Heart left ventricle (tissue), 16 donors: ENCODE results near the gene FOXP1. TPM values are rescaled to one million over a fixed set of nuclear protein-coding genes. Genes with fewer than 3 reads are reported as not detected.

ENCODE experiments used
- ATAC-seq, 4 donors: fragments of 200-7000 bp; cut with Tn5 transposase; one replicate each; pipeline ENCODE4 v1.9.1; 2020 to 2022; ENCODE audit warnings: moderate library complexity in 4 of 4, mild to moderate bottlenecking in 3 of 4, moderate number of reproducible peaks in 1 of 4
- DNase-seq, 5 donors: peaks; one replicate each; pipeline ENCODE4 v3.0.0-alpha.2; 2020
- H3K27ac ChIP-seq, 12 donors: fragments of 200-600 bp; sonication (generic) in 4 of 12; one replicate each; pipeline versions ENCODE4 v1.5.0 to v1.8.0; 2016 to 2022; ENCODE audit warnings: mild to moderate bottlenecking in 2 of 12
- H3K27me3 ChIP-seq, 9 donors: fragments of 200-600 bp; sonication (generic) in 2 of 9; one replicate each; pipeline versions ENCODE4 v1.5.1 to v1.8.0; 2016 to 2022; ENCODE audit warnings: mild to moderate bottlenecking in 3 of 9
- H3K36me3 ChIP-seq, 9 donors: fragments of 200-600 bp; sonication (generic) in 2 of 9; one replicate each; pipeline versions ENCODE4 v1.5.0 to v1.8.0; 2018 to 2022; ENCODE audit warnings: mild to moderate bottlenecking in 2 of 9
- H3K4me1 ChIP-seq, 12 donors: fragments of 200-600 bp; sonication (generic) in 4 of 12; one replicate each; pipeline versions ENCODE4 v1.5.0 to v1.8.0; 2016 to 2022; ENCODE audit warnings: mild to moderate bottlenecking in 3 of 12
- H3K4me3 ChIP-seq, 12 donors: fragments of 200-600 bp; sonication (generic) in 4 of 12; one replicate each; pipeline versions ENCODE4 v1.5.0 to v1.8.0; 2017 to 2022; ENCODE audit warnings: mild to moderate bottlenecking in 9 of 12, moderate library complexity in 4 of 12
- H3K9me3 ChIP-seq, 12 donors: fragments of 200-600 bp; sonication (generic) in 4 of 12; one replicate each; pipeline versions ENCODE4 v1.5.0 to v1.8.0; 2016 to 2022; ENCODE audit warnings: mild to moderate bottlenecking in 1 of 12
- POLR2A ChIP-seq, 2 donors: fragments of 450-650 bp; IDR thresholded peaks; one replicate each; pipeline ENCODE4 v1.6.1; 2017; ENCODE audit warnings: antibody characterized with exemption in 2 of 2, mild to moderate bottlenecking in 2 of 2, moderate library complexity in 2 of 2
- WGBS, 4 donors: extraction: QIAGEN DNeasy Blood & Tissue Kit in 2 of 4; methylation state at CpG; one replicate each; pipeline versions ENCODE4 v1.1.5 to v1.1.7; 2013 to 2018; 5-methylcytosine and 5-hydroxymethylcytosine counted together
- intact Hi-C, 10 donors: fragments of 100-400 bp; cut with DNase I; formaldehyde crosslinking; loops; one replicate each; pipeline versions ENCODE4 v1.11.1 to v1.14.2; 2022
- polyA plus RNA-seq, 2 donors: library from polyadenylated mRNA; stranded (reverse); fragments of 200-250 nt; gene quantifications; one replicate each; pipeline ENCODE4 v1.2.3, GENCODE V29; 2013
- total RNA-seq, 9 donors: library from RNA; depleted of rRNA in 2 of 9; stranded (reverse); fragments of >200 nt in 2 of 9; fragmentation: NEBNext Ultra II Directional in 3 of 9; extraction: Animal tissue kit (Norgen Biotek cat#: 25700) in 3 of 9; gene quantifications; one replicate each; pipeline versions ENCODE4 v1.1.0 to v1.2.4, GENCODE V29; 2016 to 2023
- TF ChIP-seq, protein P1 (sequence below), 12 donors: fragments of 200-600 bp; sonication (generic) in 4 of 12; IDR thresholded peaks; one replicate each; pipeline versions ENCODE4 v1.5.0 to v1.8.0; 2018 to 2022; ENCODE audit warnings: antibody characterized with exemption in 12 of 12, mild to moderate bottlenecking in 5 of 12
- donor health status: ischemic (EF 13 %, LVEDD 7.1; RV severe dilation, severe dysfunction).
- donor health status: healthy with polysubstance abuse.
- donor health status: DM: no; HTN: yes; CAD: no.
- donor health status: DM: no; HTN: no; CAD: no.
- donor health status: ischemic (EF 25% LVEDD 6.9; RV normal size, moderate dysfunction).
- donor health status: ischemic (EF 25% LVEDD 5.7; RV mildly dilated, moderate dysfunction).
- donor health status: healthy.
- donor health status: DM: yes; HTN: yes; CAD: no.
- donor health status: ischemic (EF 35%, LVEDD 5.7; RV mildly dilated, moderate dysfunction).
- donor health status: nonischemic (EF 11% LVEDD 7.7; RV severe dilation, severe dysfunction).
- donor health status: DM: yes; HTN: yes; CAD: no.
- donor health status: PGD.
- donor health status: ischemic (EF 29% LVEDD 5.4; RV normal size, mild dysfunction).
- donor health status: nonischemic (EF 23%, LVEDD 6.1; RV moderate dilation, normal function).

The FOXP1 gene
- total and polyA plus RNA-seq, 11 donors: 14.9 to 67.8 (median 41.1) TPM

DNA sequence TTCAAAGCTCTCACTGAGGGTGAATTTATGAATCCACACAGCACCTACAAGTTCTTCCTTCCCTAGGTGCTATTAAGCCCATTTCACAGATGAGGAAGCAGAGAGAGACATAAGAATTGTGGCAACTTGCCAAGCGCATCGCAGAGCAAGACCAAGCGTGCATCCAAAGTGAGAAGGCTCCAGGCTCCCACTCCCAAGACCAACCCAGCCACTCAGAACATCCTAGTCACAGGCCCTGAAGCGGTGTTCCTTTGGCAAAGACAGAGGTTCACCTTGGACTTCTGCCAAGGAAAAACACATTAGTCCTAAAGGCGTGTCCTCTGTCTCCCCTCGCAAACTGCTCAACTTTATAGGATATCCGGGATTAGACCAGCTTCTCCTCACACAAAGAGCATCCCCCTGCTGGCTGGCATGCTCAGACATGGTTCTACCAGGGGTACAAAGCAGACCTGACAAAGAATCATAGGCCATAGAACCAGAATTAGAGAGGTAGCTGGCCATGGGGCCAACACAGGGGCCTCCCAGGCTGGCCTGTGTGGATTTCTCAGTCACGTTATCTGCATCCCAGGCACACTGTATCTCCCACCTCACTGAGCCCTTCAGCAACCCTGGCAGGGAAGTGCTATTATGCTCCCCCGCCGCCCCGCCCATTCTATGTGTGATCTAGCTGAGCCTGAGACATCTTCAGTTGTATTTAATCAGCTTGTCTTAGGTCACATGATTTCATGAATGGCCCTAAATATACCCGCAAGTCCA, 160.2 kb downstream of the FOXP1 start:
- H3K36me3 ChIP-seq: no peaks in the 10 kb centered on the region
- peak overlapping the region in 3 of 12 donors; percentile 1 to 34 (median 11) for H3K27ac ChIP-seq
- no peak overlapping the region for H3K4me3 ChIP-seq
- TF ChIP-seq POLR2A (IDR thresholded peaks at IDR 0.05): no peak
- TF ChIP-seq, protein P1, sequence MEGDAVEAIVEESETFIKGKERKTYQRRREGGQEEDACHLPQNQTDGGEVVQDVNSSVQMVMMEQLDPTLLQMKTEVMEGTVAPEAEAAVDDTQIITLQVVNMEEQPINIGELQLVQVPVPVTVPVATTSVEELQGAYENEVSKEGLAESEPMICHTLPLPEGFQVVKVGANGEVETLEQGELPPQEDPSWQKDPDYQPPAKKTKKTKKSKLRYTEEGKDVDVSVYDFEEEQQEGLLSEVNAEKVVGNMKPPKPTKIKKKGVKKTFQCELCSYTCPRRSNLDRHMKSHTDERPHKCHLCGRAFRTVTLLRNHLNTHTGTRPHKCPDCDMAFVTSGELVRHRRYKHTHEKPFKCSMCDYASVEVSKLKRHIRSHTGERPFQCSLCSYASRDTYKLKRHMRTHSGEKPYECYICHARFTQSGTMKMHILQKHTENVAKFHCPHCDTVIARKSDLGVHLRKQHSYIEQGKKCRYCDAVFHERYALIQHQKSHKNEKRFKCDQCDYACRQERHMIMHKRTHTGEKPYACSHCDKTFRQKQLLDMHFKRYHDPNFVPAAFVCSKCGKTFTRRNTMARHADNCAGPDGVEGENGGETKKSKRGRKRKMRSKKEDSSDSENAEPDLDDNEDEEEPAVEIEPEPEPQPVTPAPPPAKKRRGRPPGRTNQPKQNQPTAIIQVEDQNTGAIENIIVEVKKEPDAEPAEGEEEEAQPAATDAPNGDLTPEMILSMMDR (IDR thresholded peaks at IDR 0.05): peak in 6 of 12 donors; percentile 19 to 41 (median 27)
- DNase-seq (peak; percentile 32 to 61 (median 42)), ATAC-seq (peak; percentile 77 to 82 (median 80))
- WGBS, 4 donors: 28 to 43% (median 38%) methylated on average over 12 of the region's 12 CpGs
- no peaks in the 10 kb centered on the region for H3K27me3 ChIP-seq
- intact Hi-C loops: loop anchor here in 5 of 10 donors (10.0 kb wide), 2 partner anchors 141 to 161 kb away; partner anchors contain the start of gene FOXP1 (in 4 of the 5)
- peaks cover 0 to 22% (median 16%) of the 10 kb centered on the region in 12 donors for H3K4me1 ChIP-seq
- no peaks in the 10 kb centered on the region for H3K9me3 ChIP-seq

DNA sequence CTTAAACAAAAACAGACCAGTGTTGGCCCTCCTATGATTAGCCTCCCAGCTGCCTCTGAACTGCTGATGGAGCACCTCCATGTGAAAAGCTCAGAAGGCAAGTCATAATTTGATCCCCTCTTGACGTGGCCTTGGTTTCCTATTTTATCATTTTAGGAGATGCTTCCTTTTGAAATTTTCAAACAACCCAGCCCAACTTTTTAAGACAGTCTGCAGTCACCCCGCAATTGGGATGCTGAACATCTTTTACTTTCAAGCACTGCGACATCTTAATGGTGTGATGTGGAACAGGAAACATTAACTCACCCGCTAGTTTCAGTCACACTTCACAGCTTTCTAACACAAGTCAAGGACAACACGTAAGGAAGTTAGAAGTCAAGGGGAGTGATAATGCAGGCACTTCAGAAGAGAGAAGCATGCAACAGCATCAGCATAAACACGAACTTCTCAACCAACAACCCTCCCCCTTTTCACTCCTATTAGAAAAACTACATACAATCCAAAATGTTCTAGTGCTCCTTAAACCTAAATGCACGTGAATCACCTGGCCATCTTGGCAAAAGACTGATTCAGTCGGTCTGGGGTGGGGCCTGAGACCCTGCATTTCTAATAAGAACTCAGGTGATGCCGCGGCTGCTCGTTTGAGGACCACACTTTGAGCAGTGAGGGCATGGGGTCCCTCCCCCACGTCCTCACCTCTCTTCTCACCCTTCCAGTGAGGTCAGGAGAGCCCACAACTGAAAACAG, 161.5 kb downstream of the FOXP1 start:
- Histone ChIP-seq H3K4me1 (peaks cover 0 to 19% (median 10%) of the 10 kb centered on the region in 12 donors), H3K4me3 (no peak overlapping the region), H3K27me3 (no peaks in the 10 kb centered on the region), H3K27ac (peak overlapping the region in 1 of 12 donors; percentile 34), H3K9me3 (no peaks in the 10 kb centered on the region), H3K36me3 (no peaks in the 10 kb centered on the region)
- ATAC-seq: no peak
- intact Hi-C loops: loop anchor here in 5 of 10 donors (10.0 kb wide), 2 partner anchors 143 to 163 kb away; partner anchors contain the start of gene FOXP1 (in 4 of the 5)
- DNase-seq: no peak
- 86 to 91% (median 89%) methylated on average over 12 of the region's 12 CpGs for WGBS, 4 donors
- TF ChIP-seq, protein P1 (IDR thresholded peaks at IDR 0.05): no peak
- TF ChIP-seq POLR2A (IDR thresholded peaks at IDR 0.05): no peak

DNA sequence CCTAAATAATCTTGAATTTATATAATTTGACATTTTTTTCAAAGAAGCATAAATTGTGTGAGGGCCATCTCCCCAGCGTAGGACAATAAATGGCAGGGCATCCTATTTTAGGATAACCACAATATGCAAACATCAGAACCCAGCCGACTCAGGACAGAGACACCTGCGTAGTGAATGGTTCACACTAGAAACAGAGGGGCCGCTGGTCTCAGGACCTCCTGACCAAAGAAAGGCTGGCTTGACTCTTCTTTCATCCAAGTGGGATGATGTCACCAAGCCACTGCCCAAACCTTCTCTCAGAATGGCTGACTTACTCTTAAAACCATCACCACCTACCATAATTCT, 162.1 kb downstream of the FOXP1 start:
- no peak overlapping the region for H3K4me3 ChIP-seq
- intact Hi-C loops: loop anchor here in 5 of 10 donors (10.0 kb wide), 2 partner anchors 143 to 163 kb away; partner anchors contain the start of gene FOXP1 (in 4 of the 5)
- WGBS, 4 donors: 96 to 98% (median 97%) methylated on average over 4 of the region's 4 CpGs
- H3K27me3 ChIP-seq: no peaks in the 10 kb centered on the region
- H3K36me3 ChIP-seq: no peaks in the 10 kb centered on the region
- H3K9me3 ChIP-seq: no peaks in the 10 kb centered on the region
- H3K27ac ChIP-seq: peak overlapping the region in 1 of 12 donors; percentile 34
- ATAC-seq (no peak), DNase-seq (no peak)
- TF ChIP-seq, protein P1 (IDR thresholded peaks at IDR 0.05): no peak
- TF ChIP-seq POLR2A (IDR thresholded peaks at IDR 0.05): no peak
- peaks cover 0 to 19% (median 10%) of the 10 kb centered on the region in 12 donors for H3K4me1 ChIP-seq

DNA sequence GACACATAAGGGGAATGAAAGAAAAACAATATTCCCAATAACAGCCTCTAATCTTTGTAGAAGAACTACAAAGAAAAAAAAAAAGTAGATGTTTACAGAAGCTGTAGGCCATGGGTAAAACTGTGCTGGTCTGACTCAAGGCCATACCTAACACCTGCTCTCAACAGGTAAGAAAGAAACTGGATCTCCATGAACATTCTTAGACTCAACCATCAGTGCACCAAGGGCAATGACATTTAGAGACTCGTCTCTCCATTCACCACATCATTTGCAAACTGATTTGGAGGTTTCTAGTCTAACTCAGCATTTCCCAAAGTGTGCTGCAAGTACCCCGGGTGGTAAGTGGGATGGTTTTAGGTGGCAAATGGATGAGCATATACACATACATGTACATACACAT, 164.2 kb downstream of the FOXP1 start:
- intact Hi-C loops: no loop called here
- no peaks in the 10 kb centered on the region for H3K36me3 ChIP-seq
- no peak for TF ChIP-seq POLR2A (IDR thresholded peaks at IDR 0.05)
- TF ChIP-seq, protein P1 (IDR thresholded peaks at IDR 0.05): no peak
- no peaks in the 10 kb centered on the region for H3K9me3 ChIP-seq
- 92 to 100% (median 95%) methylated on average over 2 of the region's 2 CpGs for WGBS, 4 donors
- no peak for DNase-seq
- peaks cover 0 to 27% (median 10%) of the 10 kb centered on the region in 12 donors for H3K4me1 ChIP-seq
- H3K4me3 ChIP-seq: no peak overlapping the region
- H3K27me3 ChIP-seq: no peaks in the 10 kb centered on the region
- no peak overlapping the region for H3K27ac ChIP-seq
- ATAC-seq: no peak
